Thoracic aorta (tissue), 2 donors: ENCODE measurements around the gene PRTN3. TPM values are rescaled to one million over a fixed set of nuclear protein-coding genes. Genes with fewer than 3 reads are reported as not detected.

Experiments used
- ATAC-seq: fragments of 150-250 bp; one replicate; pipeline ENCODE4 v1.8.0; 2017; ENCODE audit warnings: low read depth; ENCODE audit not compliant: insufficient number of reproducible peaks, low FRiP score
- DNase-seq: peaks from one replicate; pipeline ENCODE4 v3.0.0-alpha.2; 2020; ENCODE audit warnings: low spot score
- H3K27ac ChIP-seq, 2 donors: fragments of 200-600 bp; sonication (generic); 1 replicate in 1 of 2; 2 replicates in 1 of 2; pipeline ENCODE4 v1.5.1; 2016; ENCODE audit warnings: mild to moderate bottlenecking in 2 of 2, moderate library complexity in 2 of 2
- H3K27me3 ChIP-seq: fragments of 200-600 bp; sonication (generic); replicated peaks from 2 replicates; pipeline ENCODE4 v1.6.0; 2016; ENCODE audit warnings: mild to moderate bottlenecking; ENCODE audit not compliant: insufficient read depth
- H3K36me3 ChIP-seq: fragments of 200-600 bp; sonication (generic); one replicate; pipeline ENCODE4 v1.5.1; 2016
- H3K4me1 ChIP-seq, 2 donors: fragments of 200-600 bp; sonication (generic); 1 replicate in 1 of 2; 2 replicates in 1 of 2; pipeline versions ENCODE4 v1.5.1 to v1.6.0; 2016; ENCODE audit warnings: low read depth in 2 of 2, mild to moderate bottlenecking in 1 of 2; ENCODE audit not compliant: control insufficient read depth in 1 of 2
- H3K4me3 ChIP-seq: fragments of 200-600 bp; sonication (generic); 2 replicates; pipeline ENCODE4 v1.5.1; 2016; ENCODE audit warnings: mild to moderate bottlenecking
- H3K9me3 ChIP-seq: fragments of 200-600 bp; sonication (generic); 2 replicates; pipeline ENCODE4 v1.5.1; 2016
- CTCF ChIP-seq: fragments of 200-600 bp; sonication (generic); IDR thresholded peaks from one replicate; pipeline ENCODE4 v1.5.1; 2019; ENCODE audit warnings: antibody characterized with exemption
- total RNA-seq, 2 donors: library from RNA; depleted of rRNA; stranded (reverse); fragments of >200 nt; gene quantifications; one replicate each; pipeline versions ENCODE4 v1.1.0 to v1.2.3, GENCODE V29; 2016

PRTN3 gene
- total RNA-seq, 2 donors from 2014 or later: not detected

GRCh38 chr19:871446-872265, 30.9 kb downstream of the PRTN3 start:
- H3K27me3 ChIP-seq: no peaks in the 10 kb centered on the region
- H3K27ac ChIP-seq: no peak overlapping the region
- no peak for TF ChIP-seq CTCF
- no peak overlapping the region for H3K4me3 ChIP-seq
- H3K4me1 ChIP-seq: peaks cover 7 to 14% of the 10 kb centered on the region in 2 donors
- no peak for ATAC-seq
- H3K9me3 ChIP-seq: no peaks in the 10 kb centered on the region
- peaks cover 37% of the 10 kb centered on the region for H3K36me3 ChIP-seq
- DNase-seq: no peak

DNA sequence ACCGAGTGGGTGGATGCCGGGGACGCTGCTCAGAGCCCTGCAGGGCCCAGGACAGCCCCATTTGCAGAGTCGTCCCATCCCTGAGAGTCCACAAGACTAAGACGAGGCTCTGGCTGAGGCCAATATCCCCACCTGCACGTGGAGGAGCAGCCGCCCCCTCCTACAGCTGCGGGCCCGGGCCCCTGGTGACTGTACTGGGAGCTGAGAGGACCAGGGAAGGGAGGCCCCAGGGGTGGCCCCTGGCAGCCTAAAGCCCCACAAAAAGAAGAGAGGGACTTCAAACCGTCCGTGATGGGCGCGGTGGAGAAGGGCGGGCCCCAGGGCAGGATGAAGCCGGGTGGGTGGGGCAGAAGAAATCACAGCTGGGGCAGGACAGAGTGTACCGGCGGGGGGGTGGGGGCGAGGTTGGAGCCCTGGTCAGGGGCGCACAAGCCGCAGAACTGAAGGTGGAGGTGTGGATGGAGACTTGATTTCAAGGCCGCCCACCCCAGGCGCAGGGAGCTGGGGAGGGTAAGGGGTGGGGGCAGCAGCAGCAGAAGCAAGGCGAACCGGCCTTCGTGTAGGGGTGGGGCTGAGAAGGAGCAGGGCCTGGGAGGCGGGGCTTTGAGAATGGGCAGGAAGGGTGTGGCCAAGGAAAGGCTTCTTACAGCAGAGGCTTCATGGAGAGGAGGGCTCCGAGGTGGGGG, 31.6 kb downstream of the PRTN3 start:
- H3K4me3 ChIP-seq: no peak overlapping the region
- H3K27ac ChIP-seq: no peak overlapping the region
- peaks cover 41% of the 10 kb centered on the region for H3K36me3 ChIP-seq
- H3K9me3 ChIP-seq: no peaks in the 10 kb centered on the region
- no peak for TF ChIP-seq CTCF
- peaks cover 7 to 14% of the 10 kb centered on the region in 2 donors for H3K4me1 ChIP-seq
- DNase-seq: no peak
- no peak for ATAC-seq
- no peaks in the 10 kb centered on the region for H3K27me3 ChIP-seq

DNA sequence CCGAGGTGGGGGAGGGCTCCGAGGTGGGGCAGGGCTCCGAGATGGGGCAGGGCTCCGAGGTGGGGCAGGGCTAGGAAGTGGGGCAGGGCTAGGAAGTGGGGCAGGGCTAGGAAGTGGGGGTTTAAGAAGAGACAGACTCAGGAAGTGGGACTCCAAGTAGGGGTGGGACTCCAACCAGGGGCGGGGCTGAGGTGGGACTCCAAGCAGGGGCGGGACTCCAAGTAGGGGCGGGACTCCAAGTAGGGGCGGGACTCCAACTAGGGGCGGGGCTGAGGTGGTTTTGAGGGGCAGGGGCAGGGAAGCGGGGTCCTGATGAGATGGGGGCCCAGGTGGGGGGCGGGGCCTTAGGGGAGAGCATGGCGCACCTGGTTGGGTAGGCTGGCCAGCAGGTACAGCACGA, 32.3 kb downstream of the PRTN3 start:
- Histone ChIP-seq H3K36me3 (peaks cover 36% of the 10 kb centered on the region), H3K4me1 (peaks cover 7 to 14% of the 10 kb centered on the region in 2 donors), H3K4me3 (no peak overlapping the region), H3K9me3 (no peaks in the 10 kb centered on the region), H3K27ac (no peak overlapping the region), H3K27me3 (no peaks in the 10 kb centered on the region)
- DNase-seq: no peak
- no peak for TF ChIP-seq CTCF
- ATAC-seq: no peak

DNA sequence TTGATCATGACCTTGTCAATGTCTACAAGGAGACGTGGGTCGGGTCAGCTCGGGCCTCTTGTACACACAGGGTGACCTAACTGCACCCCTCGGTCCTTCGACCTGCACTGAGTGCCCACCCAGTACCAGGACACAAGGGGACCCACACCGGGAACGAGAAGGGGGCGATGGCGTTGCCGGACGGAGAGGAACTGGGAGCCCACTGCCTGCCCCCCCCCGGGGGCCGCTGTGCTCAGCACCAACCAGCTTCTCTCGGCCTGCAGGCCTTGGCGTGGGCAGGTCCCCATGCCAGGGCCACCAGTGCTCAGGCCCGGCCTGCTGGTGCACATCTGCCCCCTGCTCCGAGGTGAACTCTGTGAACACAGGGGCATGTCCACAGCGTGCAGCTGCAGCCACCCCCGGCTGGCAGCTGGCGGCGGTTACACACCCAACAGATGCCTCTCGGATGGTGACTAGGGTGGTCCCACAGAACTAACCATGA, 32.8 kb downstream of the PRTN3 start:
- H3K27me3 ChIP-seq: no peaks in the 10 kb centered on the region
- no peak for TF ChIP-seq CTCF
- no peaks in the 10 kb centered on the region for H3K9me3 ChIP-seq
- DNase-seq: no peak
- H3K4me1 ChIP-seq: peaks cover 6 to 12% of the 10 kb centered on the region in 2 donors
- H3K27ac ChIP-seq: no peak overlapping the region
- no peak for ATAC-seq
- no peak overlapping the region for H3K4me3 ChIP-seq
- peaks cover 31% of the 10 kb centered on the region for H3K36me3 ChIP-seq

GRCh38 chr19:875265-875879, 34.6 kb downstream of the PRTN3 start:
- no peak for TF ChIP-seq CTCF
- H3K9me3 ChIP-seq: no peaks in the 10 kb centered on the region
- H3K27me3 ChIP-seq: no peaks in the 10 kb centered on the region
- H3K4me1 ChIP-seq: no peaks in the 10 kb centered on the region
- H3K27ac ChIP-seq: no peak overlapping the region
- DNase-seq (no peak), ATAC-seq (no peak)
- H3K36me3 ChIP-seq: peaks cover 37% of the 10 kb centered on the region
- no peak overlapping the region for H3K4me3 ChIP-seq
